ENCODE data around the gene ITGA5. TPM values are rescaled to one million over a fixed set of nuclear protein-coding genes. Genes with fewer than 3 reads are reported as not detected.

The ITGA5 gene
- total and polyA plus RNA-seq, 9 of the 15 experiments (the other 6 are each of a cell fraction or from before 2014, with no cell fraction given), result 9.1 to 82.1 (median 47.4) TPM

DNA sequence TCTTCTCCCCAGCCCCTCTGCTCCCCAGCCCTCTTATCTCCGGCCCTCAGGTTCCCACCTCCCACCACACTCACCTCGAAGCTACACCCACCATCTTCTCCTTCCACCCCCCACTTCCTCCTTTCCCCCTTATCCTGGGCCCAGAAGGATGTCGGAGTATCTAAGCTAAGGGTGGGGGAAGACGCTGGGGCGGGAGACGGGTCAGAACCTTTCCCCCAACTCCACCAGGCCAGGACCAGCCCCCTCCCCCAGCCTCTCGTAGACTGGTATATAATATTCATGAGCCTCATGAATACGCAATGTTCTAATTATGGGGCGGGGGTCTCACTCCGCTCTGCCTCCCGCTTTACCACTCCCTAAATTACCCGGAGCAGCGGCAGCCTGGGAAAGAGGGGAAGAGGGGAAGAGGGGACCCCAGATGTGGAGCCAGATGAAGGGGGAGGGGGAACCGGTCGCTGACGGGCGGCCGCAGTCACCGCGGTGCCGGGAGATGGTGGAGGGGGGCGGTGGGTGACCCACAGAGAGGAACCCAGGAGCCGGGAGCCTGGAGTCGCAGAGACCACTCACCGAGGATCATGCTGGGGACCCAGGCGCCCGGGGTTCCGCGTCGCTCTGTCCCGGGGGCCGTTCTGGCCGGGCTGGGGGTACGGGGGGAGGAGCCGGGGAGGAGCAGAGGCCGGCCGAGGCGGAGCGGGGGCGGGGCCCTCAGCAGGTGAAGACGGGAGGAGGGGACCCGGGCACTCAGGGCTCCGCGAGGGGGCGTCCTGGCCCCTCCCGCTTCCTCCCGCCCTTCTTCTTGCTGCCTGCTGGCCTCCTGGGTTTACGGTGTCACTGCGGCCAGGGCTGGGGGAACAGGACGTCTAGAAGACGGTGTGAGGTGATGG lies 28.2 kb downstream of the ITGA5 start (continued):
- TF ChIP-seq LCOR (CRISPR knock-in tag; IDR thresholded peaks at IDR 0.05) (no peak), PML (IDR thresholded peaks at IDR 0.05; ENCODE audit: low read length) (peak; percentile 32; the same call in 1 of the 2 replicates), CXXC5 (CRISPR knock-in tag; IDR thresholded peaks at IDR 0.05) (peak; percentile 57), NCOA6 (IDR thresholded peaks at IDR 0.05) (no peak), LEF1 (IDR thresholded peaks at IDR 0.05) (no peak; the same call in 1 of the 2 replicates), POLR2AphosphoS5 (IDR thresholded peaks at IDR 0.05; ENCODE audit: control insufficient read depth, insufficient read depth, low read depth, low read length) (peak; percentile 81; the same call in 1 of the 2 replicates), CBFA2T2 (conservative IDR thresholded peaks at IDR 0.05) (peak; percentile 82), MEIS2 (IDR thresholded peaks at IDR 0.05; ENCODE audit: partially characterized antibody) (no peak), KLF16 (IDR thresholded peaks at IDR 0.05) (peak; percentile 76), ARID1B (IDR thresholded peaks at IDR 0.05) (peak; percentile 82)
- TF ChIP-seq, protein P1, sequence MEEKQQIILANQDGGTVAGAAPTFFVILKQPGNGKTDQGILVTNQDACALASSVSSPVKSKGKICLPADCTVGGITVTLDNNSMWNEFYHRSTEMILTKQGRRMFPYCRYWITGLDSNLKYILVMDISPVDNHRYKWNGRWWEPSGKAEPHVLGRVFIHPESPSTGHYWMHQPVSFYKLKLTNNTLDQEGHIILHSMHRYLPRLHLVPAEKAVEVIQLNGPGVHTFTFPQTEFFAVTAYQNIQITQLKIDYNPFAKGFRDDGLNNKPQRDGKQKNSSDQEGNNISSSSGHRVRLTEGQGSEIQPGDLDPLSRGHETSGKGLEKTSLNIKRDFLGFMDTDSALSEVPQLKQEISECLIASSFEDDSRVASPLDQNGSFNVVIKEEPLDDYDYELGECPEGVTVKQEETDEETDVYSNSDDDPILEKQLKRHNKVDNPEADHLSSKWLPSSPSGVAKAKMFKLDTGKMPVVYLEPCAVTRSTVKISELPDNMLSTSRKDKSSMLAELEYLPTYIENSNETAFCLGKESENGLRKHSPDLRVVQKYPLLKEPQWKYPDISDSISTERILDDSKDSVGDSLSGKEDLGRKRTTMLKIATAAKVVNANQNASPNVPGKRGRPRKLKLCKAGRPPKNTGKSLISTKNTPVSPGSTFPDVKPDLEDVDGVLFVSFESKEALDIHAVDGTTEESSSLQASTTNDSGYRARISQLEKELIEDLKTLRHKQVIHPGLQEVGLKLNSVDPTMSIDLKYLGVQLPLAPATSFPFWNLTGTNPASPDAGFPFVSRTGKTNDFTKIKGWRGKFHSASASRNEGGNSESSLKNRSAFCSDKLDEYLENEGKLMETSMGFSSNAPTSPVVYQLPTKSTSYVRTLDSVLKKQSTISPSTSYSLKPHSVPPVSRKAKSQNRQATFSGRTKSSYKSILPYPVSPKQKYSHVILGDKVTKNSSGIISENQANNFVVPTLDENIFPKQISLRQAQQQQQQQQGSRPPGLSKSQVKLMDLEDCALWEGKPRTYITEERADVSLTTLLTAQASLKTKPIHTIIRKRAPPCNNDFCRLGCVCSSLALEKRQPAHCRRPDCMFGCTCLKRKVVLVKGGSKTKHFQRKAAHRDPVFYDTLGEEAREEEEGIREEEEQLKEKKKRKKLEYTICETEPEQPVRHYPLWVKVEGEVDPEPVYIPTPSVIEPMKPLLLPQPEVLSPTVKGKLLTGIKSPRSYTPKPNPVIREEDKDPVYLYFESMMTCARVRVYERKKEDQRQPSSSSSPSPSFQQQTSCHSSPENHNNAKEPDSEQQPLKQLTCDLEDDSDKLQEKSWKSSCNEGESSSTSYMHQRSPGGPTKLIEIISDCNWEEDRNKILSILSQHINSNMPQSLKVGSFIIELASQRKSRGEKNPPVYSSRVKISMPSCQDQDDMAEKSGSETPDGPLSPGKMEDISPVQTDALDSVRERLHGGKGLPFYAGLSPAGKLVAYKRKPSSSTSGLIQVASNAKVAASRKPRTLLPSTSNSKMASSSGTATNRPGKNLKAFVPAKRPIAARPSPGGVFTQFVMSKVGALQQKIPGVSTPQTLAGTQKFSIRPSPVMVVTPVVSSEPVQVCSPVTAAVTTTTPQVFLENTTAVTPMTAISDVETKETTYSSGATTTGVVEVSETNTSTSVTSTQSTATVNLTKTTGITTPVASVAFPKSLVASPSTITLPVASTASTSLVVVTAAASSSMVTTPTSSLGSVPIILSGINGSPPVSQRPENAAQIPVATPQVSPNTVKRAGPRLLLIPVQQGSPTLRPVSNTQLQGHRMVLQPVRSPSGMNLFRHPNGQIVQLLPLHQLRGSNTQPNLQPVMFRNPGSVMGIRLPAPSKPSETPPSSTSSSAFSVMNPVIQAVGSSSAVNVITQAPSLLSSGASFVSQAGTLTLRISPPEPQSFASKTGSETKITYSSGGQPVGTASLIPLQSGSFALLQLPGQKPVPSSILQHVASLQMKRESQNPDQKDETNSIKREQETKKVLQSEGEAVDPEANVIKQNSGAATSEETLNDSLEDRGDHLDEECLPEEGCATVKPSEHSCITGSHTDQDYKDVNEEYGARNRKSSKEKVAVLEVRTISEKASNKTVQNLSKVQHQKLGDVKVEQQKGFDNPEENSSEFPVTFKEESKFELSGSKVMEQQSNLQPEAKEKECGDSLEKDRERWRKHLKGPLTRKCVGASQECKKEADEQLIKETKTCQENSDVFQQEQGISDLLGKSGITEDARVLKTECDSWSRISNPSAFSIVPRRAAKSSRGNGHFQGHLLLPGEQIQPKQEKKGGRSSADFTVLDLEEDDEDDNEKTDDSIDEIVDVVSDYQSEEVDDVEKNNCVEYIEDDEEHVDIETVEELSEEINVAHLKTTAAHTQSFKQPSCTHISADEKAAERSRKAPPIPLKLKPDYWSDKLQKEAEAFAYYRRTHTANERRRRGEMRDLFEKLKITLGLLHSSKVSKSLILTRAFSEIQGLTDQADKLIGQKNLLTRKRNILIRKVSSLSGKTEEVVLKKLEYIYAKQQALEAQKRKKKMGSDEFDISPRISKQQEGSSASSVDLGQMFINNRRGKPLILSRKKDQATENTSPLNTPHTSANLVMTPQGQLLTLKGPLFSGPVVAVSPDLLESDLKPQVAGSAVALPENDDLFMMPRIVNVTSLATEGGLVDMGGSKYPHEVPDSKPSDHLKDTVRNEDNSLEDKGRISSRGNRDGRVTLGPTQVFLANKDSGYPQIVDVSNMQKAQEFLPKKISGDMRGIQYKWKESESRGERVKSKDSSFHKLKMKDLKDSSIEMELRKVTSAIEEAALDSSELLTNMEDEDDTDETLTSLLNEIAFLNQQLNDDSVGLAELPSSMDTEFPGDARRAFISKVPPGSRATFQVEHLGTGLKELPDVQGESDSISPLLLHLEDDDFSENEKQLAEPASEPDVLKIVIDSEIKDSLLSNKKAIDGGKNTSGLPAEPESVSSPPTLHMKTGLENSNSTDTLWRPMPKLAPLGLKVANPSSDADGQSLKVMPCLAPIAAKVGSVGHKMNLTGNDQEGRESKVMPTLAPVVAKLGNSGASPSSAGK (IDR thresholded peaks at IDR 0.05), result no peak; the same call in 1 of the 2 replicates
- TF ChIP-seq, protein P2, sequence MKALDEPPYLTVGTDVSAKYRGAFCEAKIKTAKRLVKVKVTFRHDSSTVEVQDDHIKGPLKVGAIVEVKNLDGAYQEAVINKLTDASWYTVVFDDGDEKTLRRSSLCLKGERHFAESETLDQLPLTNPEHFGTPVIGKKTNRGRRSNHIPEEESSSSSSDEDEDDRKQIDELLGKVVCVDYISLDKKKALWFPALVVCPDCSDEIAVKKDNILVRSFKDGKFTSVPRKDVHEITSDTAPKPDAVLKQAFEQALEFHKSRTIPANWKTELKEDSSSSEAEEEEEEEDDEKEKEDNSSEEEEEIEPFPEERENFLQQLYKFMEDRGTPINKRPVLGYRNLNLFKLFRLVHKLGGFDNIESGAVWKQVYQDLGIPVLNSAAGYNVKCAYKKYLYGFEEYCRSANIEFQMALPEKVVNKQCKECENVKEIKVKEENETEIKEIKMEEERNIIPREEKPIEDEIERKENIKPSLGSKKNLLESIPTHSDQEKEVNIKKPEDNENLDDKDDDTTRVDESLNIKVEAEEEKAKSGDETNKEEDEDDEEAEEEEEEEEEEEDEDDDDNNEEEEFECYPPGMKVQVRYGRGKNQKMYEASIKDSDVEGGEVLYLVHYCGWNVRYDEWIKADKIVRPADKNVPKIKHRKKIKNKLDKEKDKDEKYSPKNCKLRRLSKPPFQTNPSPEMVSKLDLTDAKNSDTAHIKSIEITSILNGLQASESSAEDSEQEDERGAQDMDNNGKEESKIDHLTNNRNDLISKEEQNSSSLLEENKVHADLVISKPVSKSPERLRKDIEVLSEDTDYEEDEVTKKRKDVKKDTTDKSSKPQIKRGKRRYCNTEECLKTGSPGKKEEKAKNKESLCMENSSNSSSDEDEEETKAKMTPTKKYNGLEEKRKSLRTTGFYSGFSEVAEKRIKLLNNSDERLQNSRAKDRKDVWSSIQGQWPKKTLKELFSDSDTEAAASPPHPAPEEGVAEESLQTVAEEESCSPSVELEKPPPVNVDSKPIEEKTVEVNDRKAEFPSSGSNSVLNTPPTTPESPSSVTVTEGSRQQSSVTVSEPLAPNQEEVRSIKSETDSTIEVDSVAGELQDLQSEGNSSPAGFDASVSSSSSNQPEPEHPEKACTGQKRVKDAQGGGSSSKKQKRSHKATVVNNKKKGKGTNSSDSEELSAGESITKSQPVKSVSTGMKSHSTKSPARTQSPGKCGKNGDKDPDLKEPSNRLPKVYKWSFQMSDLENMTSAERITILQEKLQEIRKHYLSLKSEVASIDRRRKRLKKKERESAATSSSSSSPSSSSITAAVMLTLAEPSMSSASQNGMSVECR (CRISPR knock-in tag; IDR thresholded peaks at IDR 0.05), result peak; percentile 46; the same call in 1 of the 2 replicates
